Measurements from ENCODE around the gene CPA3.

- TF ChIP-seq CTCF (IDR thresholded peaks at IDR 0.05 in 8 of 11, conservative IDR thresholded peaks at IDR 0.05 in 3 of 11): no peak
- TF ChIP-seq POLR2AphosphoS5 (IDR thresholded peaks at IDR 0.05): no peak
- TF ChIP-seq POLR2A (IDR thresholded peaks at IDR 0.05): no peak
Observed at GRCh38 chr3:148853076-148853475, 12.0 kb upstream of the CPA3 start.
